ENCODE measurements around the gene MTR. TPM values are rescaled to one million over a fixed set of nuclear protein-coding genes. Genes with fewer than 3 reads are reported as not detected.

Gene MTR
- total RNA-seq, 1 experiment from 2014 or later, result 27.5 TPM

GRCh38 chr1:236904892-236905741 is 110.0 kb downstream of the MTR start:
- Mint-ChIP-seq H3K9me3 (peaks cover 19% of the 10 kb centered on the region), H3K27ac (no peak overlapping the region), H3K4me3 (no peak overlapping the region), H3K4me1 (peaks cover 2% of the 10 kb centered on the region), H3K36me3 (peaks cover 14% of the 10 kb centered on the region), H3K27me3 (ENCODE audit: low read depth) (peaks cover 9% of the 10 kb centered on the region; the same call in 1 of the 2 replicates)
- TF ChIP-seq PRDM15 (CRISPR knock-in tag; IDR thresholded peaks at IDR 0.05) (no peak), GABPB1 (CRISPR knock-in tag; IDR thresholded peaks at IDR 0.05) (peak; percentile 63), KAT7 (CRISPR knock-in tag; IDR thresholded peaks at IDR 0.05; ENCODE audit: borderline replicate concordance) (no peak), RELA (CRISPR knock-in tag; IDR thresholded peaks at IDR 0.05; ENCODE audit: borderline replicate concordance) (no peak), ATF3 (CRISPR knock-in tag; conservative IDR thresholded peaks at IDR 0.05) (no peak)
- ChIA-PET CTCF (interaction anchor here (0.5 to 1.5 kb wide), 2 partner anchors 110 to 657 kb away, joined by 3 read pairs; no protein-coding TSS in a partner anchor), POLR2A (no interaction called here)
- ATAC-seq (no peak), DNase-seq (ENCODE audit: low spot score) (no peak)

- no peak overlapping the region for H3K4me3 Mint-ChIP-seq
- POLR2A ChIA-PET, result no interaction called here
- H3K9me3 Mint-ChIP-seq, result peaks cover 20% of the 10 kb centered on the region
- H3K4me1 Mint-ChIP-seq, result peaks cover 2% of the 10 kb centered on the region
- no peak for DNase-seq (ENCODE audit: low spot score)
- H3K27me3 Mint-ChIP-seq (ENCODE audit: low read depth), result peaks cover 9% of the 10 kb centered on the region; the same call in 1 of the 2 replicates
- CTCF ChIA-PET, result interaction anchor here (0.8 kb wide), 1 partner anchor 135 kb away, joined by 3 read pairs; the partner anchor contains the start of gene RYR2
- H3K27ac Mint-ChIP-seq, result no peak overlapping the region
- H3K36me3 Mint-ChIP-seq, result peaks cover 9% of the 10 kb centered on the region
- TF ChIP-seq SMAD3 (CRISPR knock-in tag; IDR thresholded peaks at IDR 0.05; ENCODE audit: borderline replicate concordance), result no peak
- no peak for TF ChIP-seq ZNF416 (CRISPR knock-in tag; IDR thresholded peaks at IDR 0.05)
- TF ChIP-seq TCF7 (CRISPR knock-in tag; IDR thresholded peaks at IDR 0.05; ENCODE audit: low read depth), result no peak
- TF ChIP-seq FOXJ3 (CRISPR knock-in tag; IDR thresholded peaks at IDR 0.05; ENCODE audit: borderline replicate concordance), result no peak
- TF ChIP-seq ZNF396 (CRISPR knock-in tag; IDR thresholded peaks at IDR 0.05; ENCODE audit: borderline replicate concordance), result no peak
- TF ChIP-seq ERG (CRISPR knock-in tag; IDR thresholded peaks at IDR 0.05), result no peak
- no peak for TF ChIP-seq KAT7 (CRISPR knock-in tag; IDR thresholded peaks at IDR 0.05; ENCODE audit: borderline replicate concordance)
- no peak for TF ChIP-seq PRDM15 (CRISPR knock-in tag; IDR thresholded peaks at IDR 0.05)
- no peak for TF ChIP-seq NFATC4 (CRISPR knock-in tag; IDR thresholded peaks at IDR 0.05)
- no peak for TF ChIP-seq IRF2 (CRISPR knock-in tag; IDR thresholded peaks at IDR 0.05; ENCODE audit: borderline replicate concordance, low read depth)
- TF ChIP-seq NFYB (CRISPR knock-in tag; conservative IDR thresholded peaks at IDR 0.05; ENCODE audit: low read depth), result no peak
- TF ChIP-seq ZNF138 (CRISPR knock-in tag; conservative IDR thresholded peaks at IDR 0.05), result no peak
- no peak for TF ChIP-seq MXD4 (CRISPR knock-in tag; IDR thresholded peaks at IDR 0.05; ENCODE audit: borderline replicate concordance)
- TF ChIP-seq GABPB1 (CRISPR knock-in tag; IDR thresholded peaks at IDR 0.05), result no peak
- TF ChIP-seq USF2 (CRISPR knock-in tag; IDR thresholded peaks at IDR 0.05), result no peak
- TF ChIP-seq E2F4 (CRISPR knock-in tag; IDR thresholded peaks at IDR 0.05; ENCODE audit: borderline replicate concordance, low read depth), result no peak
- no peak for TF ChIP-seq GTF2I (CRISPR knock-in tag; conservative IDR thresholded peaks at IDR 0.05)
- TF ChIP-seq ATF2 (CRISPR knock-in tag; IDR thresholded peaks at IDR 0.05; ENCODE audit: borderline replicate concordance, low read depth), result no peak
- ATAC-seq, result peak; percentile 43; the same call in 1 of the 2 replicates
These were observed 112.1 kb downstream of the MTR start for GRCh38 chr1:236907205-236907604.

All from WTC11 (cell line).